ENCODE data around the gene AKAP5. TPM values are rescaled to one million over a fixed set of nuclear protein-coding genes. Genes with fewer than 3 reads are reported as not detected.
A peak's percentile ranks its signal among the peaks of the same experiment; 100 is the strongest.

The AKAP5 gene
- total and polyA plus RNA-seq, 9 of the 15 experiments (the other 6 are each of a cell fraction or from before 2014, with no cell fraction given) = 0.06 to 0.94 (median 0.34) TPM

GRCh38 chr14:64501411-64502171, 36.3 kb downstream of the AKAP5 start:
- no peaks in the 10 kb centered on the region for H3K9me1 ChIP-seq (ENCODE audit: control insufficient read depth, insufficient read depth, low read length)
- intact Hi-C loops (cut with micrococcal nuclease) = no loop called here
- no peaks in the 10 kb centered on the region; the same call in 2 of the 3 replicates for H3K36me3 ChIP-seq (ENCODE audit: control insufficient read depth, insufficient read depth, low read length)
- peak overlapping the region; percentile 32 for H3K4me2 ChIP-seq (ENCODE audit: insufficient read depth, low read length)
- ChIA-PET POLR2A (interaction anchor here (1.0 kb wide), 1 partner anchor 135 kb away, joined by 4 read pairs; no protein-coding TSS in a partner anchor), CTCF (ENCODE audit: low intra/inter-chr PET ratio) (no interaction called here)
- ATAC-seq (no peak), DNase-seq (ENCODE audit: extremely low read depth in 1 of 4, low spot score in 3 of 4) (peak in 1 of 4 experiments; percentile 34), FAIRE-seq (peak; percentile 64)
- H3K9ac ChIP-seq (ENCODE audit: insufficient read depth in 1 of 2, low read depth in 2 of 2, low read length in 2 of 2) = peak overlapping the region in 1 of 2 experiments; percentile 70; a peak in 1 of 4 replicates
- H4K20me1 ChIP-seq (replicated peaks; ENCODE audit: control insufficient read depth, insufficient read depth, low read length) = no peaks in the 10 kb centered on the region
- no TSS peak for BruUV-seq (replicated peaks)
- H3K4me3 ChIP-seq = peak overlapping the region; percentile 8; the same call in 1 of the 2 replicates
- H3K27ac ChIP-seq (ENCODE audit: extremely low read depth, low read depth, low read length) = no peak overlapping the region
- H3K27me3 ChIP-seq (ENCODE audit: control insufficient read depth in 2 of 2, insufficient read depth in 2 of 2, low read length in 2 of 2) = no peaks in the 10 kb centered on the region
- H3K79me2 ChIP-seq (ENCODE audit: control insufficient read depth, insufficient read depth, low read length) = peaks cover 28% of the 10 kb centered on the region
- H2AFZ ChIP-seq (ENCODE audit: low read depth, low read length) = no peak overlapping the region
- in situ Hi-C loops (cut with MboI) = no loop called here
- H3K9me3 ChIP-seq (replicated peaks; ENCODE audit: control insufficient read depth, insufficient read depth, low read depth, low read length) = no peaks in the 10 kb centered on the region
- peaks cover 20 to 25% of the 10 kb centered on the region in 2 experiments for H3K4me1 ChIP-seq (replicated peaks in 1 of 2; ENCODE audit: control insufficient read depth in 2 of 2, insufficient read depth in 2 of 2, low read length in 2 of 2)
- WGBS (ENCODE audit: insufficient coverage, low coverage, missing lambda C conversion rate) = 11% methylated on average over 8 of the region's 8 CpGs
- TF ChIP-seq NFXL1 (CRISPR knock-in tag; IDR thresholded peaks at IDR 0.05) (no peak), PHB (CRISPR knock-in tag; IDR thresholded peaks at IDR 0.05) (no peak), SMAD2 (IDR thresholded peaks at IDR 0.05; ENCODE audit: low read depth, low read length) (no peak), MIER1 (IDR thresholded peaks at IDR 0.05; ENCODE audit: low read depth) (no peak), FOXJ2 (tag; IDR thresholded peaks at IDR 0.05) (no peak), ZNF12 (CRISPR knock-in tag; IDR thresholded peaks at IDR 0.05) (no peak), KDM1A (IDR thresholded peaks at IDR 0.05) (peak; percentile 28 to 38; a peak in 1 of 4 replicates), SMARCA4 (IDR thresholded peaks at IDR 0.05) (0 out of 2 replicates have a peak, but pooled peaks have one; percentile 17), CTBP1 (IDR thresholded peaks at IDR 0.05; ENCODE audit: borderline replicate concordance) (0 out of 2 replicates have a peak, but pooled peaks have one; percentile 29), CBFA2T2 (conservative IDR thresholded peaks at IDR 0.05) (no peak), SMARCB1 (IDR thresholded peaks at IDR 0.05; ENCODE audit: insufficient read length, low read depth) (no peak), ATF3 (IDR thresholded peaks at IDR 0.05) (0 out of 2 replicates have a peak, but pooled peaks have one; percentile 15), ATF3 (CRISPR knock-in tag; conservative IDR thresholded peaks at IDR 0.05) (no peak), NR2F6 (CRISPR knock-in tag; IDR thresholded peaks at IDR 0.05) (no peak), ZNF584 (CRISPR knock-in tag; IDR thresholded peaks at IDR 0.05; ENCODE audit: low read depth) (no peak), C11orf30 (IDR thresholded peaks at IDR 0.05; ENCODE audit: low read depth) (no peak), ZNF224 (CRISPR knock-in tag; IDR thresholded peaks at IDR 0.05) (no peak), CBFB (CRISPR knock-in tag; IDR thresholded peaks at IDR 0.05) (no peak), ARID2 (IDR thresholded peaks at IDR 0.05) (no peak), CHCHD3 (CRISPR knock-in tag; IDR thresholded peaks at IDR 0.05) (no peak), CEBPB (tag; IDR thresholded peaks at IDR 0.05) (peak; percentile 89)
- TF ChIP-seq, protein P1, sequence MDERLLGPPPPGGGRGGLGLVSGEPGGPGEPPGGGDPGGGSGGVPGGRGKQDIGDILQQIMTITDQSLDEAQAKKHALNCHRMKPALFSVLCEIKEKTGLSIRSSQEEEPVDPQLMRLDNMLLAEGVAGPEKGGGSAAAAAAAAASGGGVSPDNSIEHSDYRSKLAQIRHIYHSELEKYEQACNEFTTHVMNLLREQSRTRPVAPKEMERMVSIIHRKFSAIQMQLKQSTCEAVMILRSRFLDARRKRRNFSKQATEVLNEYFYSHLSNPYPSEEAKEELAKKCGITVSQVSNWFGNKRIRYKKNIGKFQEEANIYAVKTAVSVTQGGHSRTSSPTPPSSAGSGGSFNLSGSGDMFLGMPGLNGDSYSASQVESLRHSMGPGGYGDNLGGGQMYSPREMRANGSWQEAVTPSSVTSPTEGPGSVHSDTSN (CRISPR knock-in tag; IDR thresholded peaks at IDR 0.05; ENCODE audit: low read depth) = no peak
- TF ChIP-seq, protein P1 (tag; conservative IDR thresholded peaks at IDR 0.05; ENCODE audit: low read depth) = peak; percentile 64

All from K562 (cell line).